ENCODE results near the gene TMEM132A.

DNA sequence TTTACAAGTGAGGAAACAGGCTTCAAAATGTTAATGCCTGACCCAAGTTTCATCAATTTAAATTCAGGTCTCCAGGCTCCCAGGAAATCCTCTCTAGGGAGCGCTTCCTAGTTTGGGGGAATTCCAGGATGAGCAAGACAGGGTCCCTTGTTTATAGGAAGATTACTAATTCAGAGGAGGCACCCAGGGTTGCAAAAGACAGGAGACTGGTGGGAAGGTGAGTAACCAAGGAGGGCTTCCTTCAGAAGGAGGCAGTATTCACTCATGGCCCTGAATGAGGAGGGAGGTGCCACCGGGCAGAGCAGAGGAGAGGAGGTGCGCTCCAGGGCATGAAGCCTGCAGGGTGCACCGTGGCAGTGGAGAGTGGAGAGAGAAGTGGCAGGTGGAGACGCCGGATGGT, 1.6 kb downstream of the TMEM132A start:
- no peak for TF ChIP-seq POLR2A (IDR thresholded peaks at IDR 0.05)
- TF ChIP-seq, protein P1, sequence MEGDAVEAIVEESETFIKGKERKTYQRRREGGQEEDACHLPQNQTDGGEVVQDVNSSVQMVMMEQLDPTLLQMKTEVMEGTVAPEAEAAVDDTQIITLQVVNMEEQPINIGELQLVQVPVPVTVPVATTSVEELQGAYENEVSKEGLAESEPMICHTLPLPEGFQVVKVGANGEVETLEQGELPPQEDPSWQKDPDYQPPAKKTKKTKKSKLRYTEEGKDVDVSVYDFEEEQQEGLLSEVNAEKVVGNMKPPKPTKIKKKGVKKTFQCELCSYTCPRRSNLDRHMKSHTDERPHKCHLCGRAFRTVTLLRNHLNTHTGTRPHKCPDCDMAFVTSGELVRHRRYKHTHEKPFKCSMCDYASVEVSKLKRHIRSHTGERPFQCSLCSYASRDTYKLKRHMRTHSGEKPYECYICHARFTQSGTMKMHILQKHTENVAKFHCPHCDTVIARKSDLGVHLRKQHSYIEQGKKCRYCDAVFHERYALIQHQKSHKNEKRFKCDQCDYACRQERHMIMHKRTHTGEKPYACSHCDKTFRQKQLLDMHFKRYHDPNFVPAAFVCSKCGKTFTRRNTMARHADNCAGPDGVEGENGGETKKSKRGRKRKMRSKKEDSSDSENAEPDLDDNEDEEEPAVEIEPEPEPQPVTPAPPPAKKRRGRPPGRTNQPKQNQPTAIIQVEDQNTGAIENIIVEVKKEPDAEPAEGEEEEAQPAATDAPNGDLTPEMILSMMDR (IDR thresholded peaks at IDR 0.05): no peak

Data from esophagus squamous epithelium (tissue), 4 donors.